ENCODE data around the gene ELMO2.

DNA sequence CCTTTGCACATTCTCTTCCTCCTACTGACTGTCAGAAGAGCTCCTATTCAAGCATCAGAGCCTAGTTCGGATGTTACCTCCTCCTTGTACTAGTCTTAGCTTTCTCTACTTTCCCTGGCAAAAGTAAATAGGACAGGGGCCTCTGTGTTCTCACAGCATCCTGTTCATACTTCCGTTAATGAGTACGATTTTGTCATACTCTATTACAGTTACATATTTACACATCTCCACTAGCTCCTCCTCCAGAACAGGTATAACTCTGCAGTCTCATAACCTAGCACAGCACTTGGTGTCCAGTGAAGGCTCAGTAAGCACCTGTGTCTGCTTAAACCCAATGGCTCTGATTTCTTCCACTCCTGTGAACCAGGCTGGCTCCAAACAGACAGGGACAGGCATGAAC is 7.0 kb downstream of the ELMO2 start:
- no peak for TF ChIP-seq CTCF (IDR thresholded peaks at IDR 0.05)
- TF ChIP-seq POLR2A (IDR thresholded peaks at IDR 0.05) = peak; percentile 33
- no peak for TF ChIP-seq EP300 (IDR thresholded peaks at IDR 0.05; ENCODE audit: low read depth)
- TF ChIP-seq POLR2AphosphoS5 (IDR thresholded peaks at IDR 0.05) = peak in 2 of 3 donors; percentile 11 to 13

All from transverse colon (tissue), 4 donors.